GM20000 (cell line): ENCODE results near the gene KCTD20.

ENCODE experiments used
- DNase-seq: peaks from one replicate; pipeline ENCODE4 v3.0.0; 2012; ENCODE audit warnings: low spot score
- TF ChIP-seq, protein P1 (sequence below): IDR thresholded peaks from 2 replicates; pipeline ENCODE4 v1.5.1; 2012; ENCODE audit warnings: mild to moderate bottlenecking, control low read depth; ENCODE audit errors: extremely low read depth, missing control alignments

Gene KCTD20

DNA sequence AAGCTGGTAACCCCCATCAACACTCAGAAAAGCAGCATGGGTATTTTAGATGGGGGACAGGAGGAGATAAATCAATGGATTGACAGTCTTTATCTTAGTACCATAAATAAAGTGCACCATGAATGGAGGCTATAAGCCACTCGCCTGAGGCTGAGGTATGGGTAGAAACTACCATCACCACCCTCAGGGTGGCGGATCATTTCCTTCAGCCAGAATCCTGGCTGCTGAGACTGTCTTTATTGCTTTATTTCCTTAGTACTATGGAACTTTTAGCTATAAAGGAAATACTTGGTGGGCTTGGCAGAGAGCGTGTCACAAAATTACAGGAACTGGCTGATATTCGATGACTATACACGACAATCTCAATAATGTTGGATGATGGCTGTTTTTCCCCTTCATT is 52.3 kb downstream of the KCTD20 start:
- TF ChIP-seq, protein P1, sequence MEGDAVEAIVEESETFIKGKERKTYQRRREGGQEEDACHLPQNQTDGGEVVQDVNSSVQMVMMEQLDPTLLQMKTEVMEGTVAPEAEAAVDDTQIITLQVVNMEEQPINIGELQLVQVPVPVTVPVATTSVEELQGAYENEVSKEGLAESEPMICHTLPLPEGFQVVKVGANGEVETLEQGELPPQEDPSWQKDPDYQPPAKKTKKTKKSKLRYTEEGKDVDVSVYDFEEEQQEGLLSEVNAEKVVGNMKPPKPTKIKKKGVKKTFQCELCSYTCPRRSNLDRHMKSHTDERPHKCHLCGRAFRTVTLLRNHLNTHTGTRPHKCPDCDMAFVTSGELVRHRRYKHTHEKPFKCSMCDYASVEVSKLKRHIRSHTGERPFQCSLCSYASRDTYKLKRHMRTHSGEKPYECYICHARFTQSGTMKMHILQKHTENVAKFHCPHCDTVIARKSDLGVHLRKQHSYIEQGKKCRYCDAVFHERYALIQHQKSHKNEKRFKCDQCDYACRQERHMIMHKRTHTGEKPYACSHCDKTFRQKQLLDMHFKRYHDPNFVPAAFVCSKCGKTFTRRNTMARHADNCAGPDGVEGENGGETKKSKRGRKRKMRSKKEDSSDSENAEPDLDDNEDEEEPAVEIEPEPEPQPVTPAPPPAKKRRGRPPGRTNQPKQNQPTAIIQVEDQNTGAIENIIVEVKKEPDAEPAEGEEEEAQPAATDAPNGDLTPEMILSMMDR: no peak
- DNase-seq: no peak

DNA sequence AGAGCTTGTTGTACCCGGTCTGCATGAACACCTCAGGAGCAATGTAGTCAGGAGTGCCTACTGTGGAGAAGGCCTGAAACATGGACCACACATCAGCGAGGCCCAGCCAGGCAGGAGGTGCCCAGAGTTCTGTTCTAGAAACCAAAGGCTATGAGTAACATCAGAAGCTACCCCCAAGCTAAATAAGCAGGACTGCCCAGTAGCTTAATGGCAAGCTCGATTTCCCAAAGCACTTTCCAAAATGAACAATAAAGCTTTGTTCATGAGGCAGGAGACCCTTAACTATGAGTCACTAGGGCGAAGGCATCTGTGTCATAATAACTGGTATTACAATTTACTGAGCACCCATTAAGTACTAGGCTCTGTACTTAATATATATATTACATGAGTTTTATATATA is 57.1 kb downstream of the KCTD20 start:
- DNase-seq: no peak
- TF ChIP-seq, protein P1: no peak

DNA sequence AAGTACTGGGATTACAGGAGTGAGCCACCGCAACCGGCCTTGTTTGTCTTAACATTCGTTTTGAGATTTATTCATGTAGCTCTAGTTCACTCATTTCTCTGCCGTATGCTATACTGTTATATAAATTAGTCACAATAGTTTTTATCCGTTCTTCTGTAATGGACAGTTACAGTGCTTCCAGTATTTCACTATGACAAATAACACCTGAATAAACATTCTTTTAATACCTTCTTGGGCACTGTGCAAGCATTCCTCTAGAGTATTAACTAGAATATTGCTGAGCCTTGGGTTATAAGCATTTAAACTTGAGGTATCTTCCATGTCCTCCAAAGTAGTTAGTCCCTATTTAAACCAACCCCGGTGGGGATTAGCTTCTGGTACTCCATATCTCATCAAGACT is 58.9 kb downstream of the KCTD20 start:
- TF ChIP-seq, protein P1: no peak
- no peak for DNase-seq

DNA sequence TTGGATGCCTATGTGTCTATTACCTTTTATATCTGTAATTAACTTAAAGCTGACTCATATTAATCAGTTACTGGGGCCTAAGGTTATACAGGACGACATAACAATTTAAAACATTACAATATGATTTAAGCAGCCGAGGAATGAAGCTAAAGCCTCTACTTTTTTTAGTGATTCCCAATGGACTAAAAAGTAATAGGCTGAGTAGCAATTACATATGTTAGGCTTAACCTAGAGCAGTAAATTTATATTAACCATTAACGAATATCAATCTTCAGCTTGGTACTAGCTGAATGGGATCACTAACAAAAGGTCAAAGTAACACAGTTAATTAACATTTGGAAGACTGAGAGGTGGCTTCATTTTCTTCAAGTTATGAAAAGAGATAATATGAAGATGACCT is 61.4 kb downstream of the KCTD20 start:
- no peak for DNase-seq
- TF ChIP-seq, protein P1: no peak

DNA sequence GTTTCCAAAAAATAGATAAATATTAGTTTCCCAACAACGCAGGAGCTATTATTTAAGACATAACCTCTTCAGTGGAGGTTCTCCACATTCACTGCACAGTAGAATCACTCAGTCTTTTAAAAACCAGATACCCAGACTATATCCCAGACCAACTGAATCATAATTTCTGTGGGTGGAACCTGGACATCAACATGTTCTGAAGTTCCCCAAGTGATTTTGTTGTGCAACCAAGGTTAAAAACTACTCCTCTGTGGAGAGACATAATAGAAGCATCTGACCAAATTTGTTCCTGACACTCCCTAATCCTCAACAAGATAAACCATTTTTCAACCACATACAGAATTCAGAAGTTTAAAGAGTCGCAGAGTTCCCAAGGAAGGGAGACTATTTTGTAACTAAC is 62.2 kb downstream of the KCTD20 start:
- TF ChIP-seq, protein P1: no peak
- no peak for DNase-seq

DNA sequence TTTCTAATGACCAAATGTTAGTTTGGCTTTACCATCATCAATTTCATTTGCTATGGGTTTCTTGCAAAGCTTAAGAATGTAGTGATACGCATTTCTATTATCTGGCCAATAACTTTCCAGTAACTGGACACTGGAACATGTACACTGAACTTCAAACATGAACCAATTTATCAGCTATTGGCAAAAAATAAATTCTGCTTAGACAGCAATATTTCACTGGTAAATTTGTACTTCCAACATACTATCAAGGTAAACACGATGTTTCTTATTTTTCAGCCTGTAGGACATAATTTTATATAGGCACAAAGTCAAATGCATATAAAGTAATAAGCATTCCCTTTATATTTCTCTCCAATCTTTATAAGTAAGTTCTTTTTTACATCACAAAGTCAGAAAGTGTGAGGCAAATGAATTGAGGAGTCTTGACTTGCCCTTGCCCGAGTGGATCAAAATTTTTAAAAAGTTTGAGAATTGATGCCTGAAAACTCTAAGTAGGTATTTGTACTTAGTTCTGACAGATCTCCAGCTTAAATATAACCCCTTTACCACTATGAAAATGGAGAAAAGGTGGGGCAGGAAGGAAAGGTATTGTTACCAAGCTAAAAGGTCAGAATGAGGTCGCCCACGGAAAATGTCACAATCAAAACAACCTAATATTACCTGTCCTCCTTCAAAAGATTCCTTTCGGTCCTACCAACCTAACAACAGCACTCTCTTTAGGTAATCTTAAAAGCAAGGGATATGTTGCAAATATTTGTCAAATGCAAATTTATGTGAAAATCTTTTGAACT is 63.1 kb downstream of the KCTD20 start:
- no peak for DNase-seq
- TF ChIP-seq, protein P1: no peak

DNA sequence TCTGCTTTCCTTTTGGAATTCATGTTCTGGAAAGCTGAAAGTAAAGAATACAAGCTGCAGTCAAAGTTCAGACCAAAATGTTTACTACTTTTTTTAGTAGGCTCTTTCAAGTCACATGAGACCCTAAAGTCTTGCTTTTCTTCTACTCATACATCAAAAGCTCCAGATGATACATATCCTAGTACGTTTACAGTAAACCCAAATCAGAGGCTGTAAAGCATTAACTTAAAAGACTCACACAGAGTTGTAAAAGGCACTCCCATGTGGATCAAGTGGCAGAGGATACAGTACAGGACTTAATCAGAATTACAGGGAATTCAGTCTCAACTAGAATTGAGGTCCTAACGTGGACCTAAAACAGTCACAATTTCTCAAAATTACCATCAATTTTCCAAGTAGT is 63.8 kb downstream of the KCTD20 start:
- DNase-seq: no peak
- TF ChIP-seq, protein P1: no peak
